HFFc6 (cell line): Measurements from ENCODE around the gene MOGAT2. TPM values are rescaled to one million over a fixed set of nuclear protein-coding genes. Genes with fewer than 3 reads are reported as not detected.

Source experiments
- DNase-seq: peaks from one replicate; pipeline ENCODE4 v3.0.0-alpha.2; 2018
- H3K27ac Mint-ChIP-seq: 2 replicates; pipeline ENCODE4 v1.8.0; 2020; ENCODE audit warnings: mild to moderate bottlenecking, mixed read lengths
- H3K27me3 Mint-ChIP-seq: 2 replicates; pipeline ENCODE4 v1.8.0; 2021; ENCODE audit warnings: mild to moderate bottlenecking, moderate library complexity, mixed read lengths; ENCODE audit not compliant: insufficient read depth
- H3K36me3 Mint-ChIP-seq: 2 replicates; pipeline ENCODE4 v1.8.0; 2021; ENCODE audit warnings: low read depth, mixed read lengths
- H3K4me1 Mint-ChIP-seq: 2 replicates; pipeline ENCODE4 v1.8.0; 2020; ENCODE audit warnings: low read depth, mixed read lengths
- H3K4me3 Mint-ChIP-seq: 2 replicates; pipeline ENCODE4 v1.8.0; 2020; ENCODE audit warnings: mild to moderate bottlenecking, moderate library complexity, mixed read lengths
- H3K9me3 Mint-ChIP-seq: 2 replicates; pipeline ENCODE4 v1.8.0; 2020; ENCODE audit warnings: mild to moderate bottlenecking, mixed read lengths
- total RNA-seq, 6 experiments: library from RNA; stranded (reverse); fragmentation: NEBNext Ultra II Directional; extraction: Animal tissue kit (Norgen Biotek cat#: 25700); gene quantifications; 2 replicates in 1 of 6; 3 replicates in 5 of 6; pipeline ENCODE4 v1.2.3, GENCODE V29; 2021
- TF ChIP-seq, protein P1 (sequence below): fragments of 200-600 bp; sonication (generic); IDR thresholded peaks from 2 replicates; pipeline ENCODE4 v1.5.0; 2021; ENCODE audit warnings: antibody characterized with exemption, mild to moderate bottlenecking

Gene MOGAT2
- total RNA-seq, 6 experiments from 2014 or later, result not detected

DNA sequence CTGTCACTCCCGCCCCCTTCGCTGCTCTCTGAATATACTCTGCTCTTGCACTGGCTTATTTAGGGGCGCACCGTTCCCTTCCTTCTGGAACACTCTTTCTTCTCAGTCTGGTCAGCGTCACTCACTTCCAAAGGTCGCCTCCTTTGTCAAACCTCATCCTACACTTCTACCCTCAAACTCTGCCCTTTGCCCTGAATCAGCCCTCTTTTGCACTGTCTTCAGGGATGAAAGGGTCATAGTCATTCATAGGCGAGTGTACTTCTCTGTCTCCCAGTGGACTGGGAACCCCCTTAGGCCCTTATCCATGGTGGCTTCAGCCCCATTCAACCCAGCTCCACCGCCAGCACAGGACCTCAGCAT, 15.4 kb downstream of the MOGAT2 start:
- no peaks in the 10 kb centered on the region for H3K36me3 Mint-ChIP-seq
- H3K9me3 Mint-ChIP-seq, result no peaks in the 10 kb centered on the region
- H3K27ac Mint-ChIP-seq, result no peak overlapping the region
- H3K27me3 Mint-ChIP-seq, result peaks cover 34% of the 10 kb centered on the region
- no peaks in the 10 kb centered on the region for H3K4me1 Mint-ChIP-seq
- DNase-seq, result no peak
- H3K4me3 Mint-ChIP-seq, result no peak overlapping the region
- TF ChIP-seq, protein P1, sequence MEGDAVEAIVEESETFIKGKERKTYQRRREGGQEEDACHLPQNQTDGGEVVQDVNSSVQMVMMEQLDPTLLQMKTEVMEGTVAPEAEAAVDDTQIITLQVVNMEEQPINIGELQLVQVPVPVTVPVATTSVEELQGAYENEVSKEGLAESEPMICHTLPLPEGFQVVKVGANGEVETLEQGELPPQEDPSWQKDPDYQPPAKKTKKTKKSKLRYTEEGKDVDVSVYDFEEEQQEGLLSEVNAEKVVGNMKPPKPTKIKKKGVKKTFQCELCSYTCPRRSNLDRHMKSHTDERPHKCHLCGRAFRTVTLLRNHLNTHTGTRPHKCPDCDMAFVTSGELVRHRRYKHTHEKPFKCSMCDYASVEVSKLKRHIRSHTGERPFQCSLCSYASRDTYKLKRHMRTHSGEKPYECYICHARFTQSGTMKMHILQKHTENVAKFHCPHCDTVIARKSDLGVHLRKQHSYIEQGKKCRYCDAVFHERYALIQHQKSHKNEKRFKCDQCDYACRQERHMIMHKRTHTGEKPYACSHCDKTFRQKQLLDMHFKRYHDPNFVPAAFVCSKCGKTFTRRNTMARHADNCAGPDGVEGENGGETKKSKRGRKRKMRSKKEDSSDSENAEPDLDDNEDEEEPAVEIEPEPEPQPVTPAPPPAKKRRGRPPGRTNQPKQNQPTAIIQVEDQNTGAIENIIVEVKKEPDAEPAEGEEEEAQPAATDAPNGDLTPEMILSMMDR, result no peak

DNA sequence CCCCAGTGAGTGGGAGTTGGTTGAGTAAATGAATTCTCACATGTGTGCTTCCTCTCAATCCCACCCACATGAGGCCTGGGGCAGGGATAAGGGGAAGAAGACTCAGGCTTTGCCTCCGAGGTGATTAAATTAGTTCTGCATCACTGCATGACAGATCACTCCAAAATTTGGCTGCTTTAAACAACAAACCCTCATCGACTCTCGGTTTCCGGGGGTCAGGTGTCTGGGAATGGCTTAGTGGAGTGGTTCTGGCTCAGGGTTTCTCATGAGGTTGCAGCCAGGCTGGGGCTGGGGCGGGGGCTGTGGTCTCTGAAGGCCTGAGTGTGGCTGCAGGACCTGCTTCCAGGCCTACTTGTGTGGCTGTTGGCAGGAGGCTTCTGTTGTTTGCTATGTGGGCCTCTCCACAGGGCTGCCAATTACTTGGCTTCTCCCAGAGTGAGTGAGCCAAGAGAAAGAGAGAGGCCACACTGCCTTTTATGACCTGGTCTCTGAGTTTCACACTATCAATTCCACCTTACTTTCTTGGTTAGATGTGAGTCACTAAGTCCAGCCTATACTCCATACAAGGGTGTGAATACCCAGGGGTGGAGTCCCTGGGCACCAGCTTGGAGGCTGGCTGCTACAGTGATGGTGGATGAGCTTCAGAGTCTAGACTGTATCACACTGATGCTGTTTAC, 15.9 kb downstream of the MOGAT2 start:
- Mint-ChIP-seq H3K27me3 (peaks cover 34% of the 10 kb centered on the region), H3K36me3 (no peaks in the 10 kb centered on the region), H3K4me1 (no peaks in the 10 kb centered on the region), H3K27ac (no peak overlapping the region), H3K9me3 (no peaks in the 10 kb centered on the region), H3K4me3 (no peak overlapping the region)
- TF ChIP-seq, protein P1, result no peak
- DNase-seq, result no peak

DNA sequence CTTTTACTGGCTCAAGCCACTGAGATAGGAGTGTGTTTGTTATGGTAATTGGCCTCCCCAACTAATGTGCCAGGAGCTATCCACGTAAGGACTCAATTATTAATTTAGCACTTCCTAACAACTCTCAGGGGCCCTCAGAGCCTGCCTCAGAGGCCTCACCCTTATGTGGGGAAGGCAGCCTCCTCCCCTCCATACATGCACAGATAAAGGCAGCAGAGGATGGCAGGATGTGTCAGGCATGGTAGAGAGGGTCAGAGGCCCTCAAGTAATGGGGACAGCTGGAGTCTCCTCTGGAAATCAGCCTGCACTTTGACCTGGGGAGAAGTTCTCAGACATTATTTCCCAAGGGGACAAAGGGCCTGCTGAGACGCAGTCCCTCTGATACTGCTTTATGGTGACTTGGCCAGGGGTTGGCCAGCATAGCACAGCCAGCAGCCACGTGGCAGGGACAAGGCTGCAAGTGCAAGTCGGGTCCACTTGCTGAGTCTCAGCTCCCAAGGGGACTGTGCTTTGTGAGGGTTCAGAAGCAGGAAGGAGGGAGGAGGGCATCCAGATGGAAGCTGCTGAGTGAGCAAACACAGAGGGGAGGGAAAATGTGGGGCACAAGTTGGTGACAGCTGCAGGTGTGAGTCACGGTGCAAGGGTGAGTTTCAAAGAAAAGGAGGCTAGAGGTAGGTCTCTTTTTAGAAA, 17.0 kb downstream of the MOGAT2 start:
- DNase-seq, result no peak
- no peak overlapping the region for H3K4me3 Mint-ChIP-seq
- no peaks in the 10 kb centered on the region for H3K9me3 Mint-ChIP-seq
- TF ChIP-seq, protein P1, result no peak
- H3K36me3 Mint-ChIP-seq, result no peaks in the 10 kb centered on the region
- H3K27me3 Mint-ChIP-seq, result peaks cover 32% of the 10 kb centered on the region
- H3K27ac Mint-ChIP-seq, result no peak overlapping the region
- no peaks in the 10 kb centered on the region for H3K4me1 Mint-ChIP-seq

DNA sequence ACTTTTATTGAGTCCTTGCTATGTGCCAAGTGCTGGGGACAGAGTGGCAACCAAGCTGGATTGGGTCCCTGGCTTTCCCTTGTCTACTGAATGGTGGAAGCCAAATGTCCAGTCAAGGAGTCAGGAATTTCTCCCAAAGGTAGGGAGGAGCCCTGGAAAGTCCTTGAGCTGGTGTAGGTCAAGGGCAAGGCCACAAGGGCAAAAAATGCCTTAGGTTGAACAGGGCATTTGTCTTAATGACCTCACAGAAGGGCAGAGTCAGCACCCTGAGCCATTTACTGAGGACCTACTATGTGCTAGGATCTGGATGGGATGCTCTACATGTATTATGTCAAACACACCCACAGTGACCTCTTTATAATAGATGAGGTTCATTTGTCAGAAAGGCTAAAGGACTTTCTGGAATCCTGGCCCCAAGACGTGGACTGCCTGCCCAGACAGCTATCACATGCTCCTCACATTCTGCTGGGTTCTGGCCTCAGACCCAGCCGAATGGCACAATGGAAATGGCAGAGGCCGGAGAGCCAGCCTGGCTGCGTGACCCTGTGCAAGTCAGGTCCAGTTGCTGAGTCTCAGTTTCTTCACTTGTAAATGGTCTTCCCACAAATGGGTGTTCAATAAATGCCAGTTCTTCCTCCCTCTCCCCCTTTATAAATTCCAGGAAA, 17.7 kb downstream of the MOGAT2 start:
- H3K4me3 Mint-ChIP-seq, result no peak overlapping the region
- no peak for DNase-seq
- TF ChIP-seq, protein P1, result no peak
- H3K4me1 Mint-ChIP-seq, result no peaks in the 10 kb centered on the region
- H3K27ac Mint-ChIP-seq, result no peak overlapping the region
- peaks cover 29% of the 10 kb centered on the region for H3K27me3 Mint-ChIP-seq
- no peaks in the 10 kb centered on the region for H3K36me3 Mint-ChIP-seq
- H3K9me3 Mint-ChIP-seq, result no peaks in the 10 kb centered on the region

DNA sequence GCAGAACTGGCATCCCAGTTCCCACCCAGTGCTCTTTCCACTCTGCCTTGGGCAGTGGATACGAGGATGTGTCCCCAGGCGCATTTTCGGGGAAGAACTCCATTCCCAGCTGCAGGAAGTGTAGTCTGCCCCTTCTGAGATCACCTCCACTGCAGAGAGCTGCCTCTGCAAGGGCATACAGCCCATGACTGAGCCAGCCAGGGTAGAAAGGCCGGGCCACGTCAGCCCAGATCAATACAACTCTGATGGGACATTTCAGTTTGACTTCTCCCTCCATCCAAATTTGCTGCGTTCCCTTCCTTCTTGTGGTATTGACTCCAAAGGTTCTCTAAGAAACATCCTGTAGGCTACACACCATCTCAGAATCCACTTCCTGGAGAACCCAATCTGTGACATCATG, 19.7 kb downstream of the MOGAT2 start:
- Mint-ChIP-seq H3K4me1 (no peaks in the 10 kb centered on the region), H3K9me3 (no peaks in the 10 kb centered on the region), H3K36me3 (no peaks in the 10 kb centered on the region), H3K27me3 (peaks cover 28% of the 10 kb centered on the region), H3K27ac (no peak overlapping the region), H3K4me3 (no peak overlapping the region)
- DNase-seq, result no peak
- TF ChIP-seq, protein P1, result no peak
